NCI-H2029 treated with DMSO at 0.1 percent for 48 hours (cell line): ENCODE data around the gene SLC25A14.
A peak's percentile ranks its signal among the peaks of the same experiment; 100 is the strongest.

Experiments used
- DNase-seq: peaks from one replicate; lab custom pipeline; 2025; lab: John Stamatoyannopoulos, UW

SLC25A14 gene

GRCh38 chrX:130385520-130385919 is 45.8 kb downstream of the SLC25A14 start, which contains the start of gene GPR119:
GPR119 (minus strand) TSS chrX:130385674; CDS start chrX:130385447, 227 bp downstream.
- DNase-seq: no peak

DNA sequence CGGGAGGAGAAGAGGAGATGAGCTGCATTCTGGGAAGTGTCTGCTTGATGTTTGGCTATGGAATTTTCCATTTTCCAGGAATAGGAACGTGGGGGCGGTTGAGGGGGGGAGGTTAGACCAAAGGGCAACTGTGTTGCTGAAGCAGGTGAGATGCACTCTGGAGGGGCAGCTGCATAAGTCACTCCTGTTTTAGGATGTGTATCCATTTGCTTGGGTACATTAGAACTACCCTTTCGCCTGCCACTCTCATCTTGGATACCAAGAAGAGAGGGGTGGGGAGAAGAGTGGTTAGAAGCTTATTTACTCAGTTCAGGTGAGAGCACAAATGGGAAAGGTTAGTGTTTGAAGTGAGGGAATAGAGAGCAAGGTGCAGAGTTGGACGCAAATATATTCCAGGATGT is 46.7 kb downstream of the SLC25A14 start:
- no peak for DNase-seq

DNA sequence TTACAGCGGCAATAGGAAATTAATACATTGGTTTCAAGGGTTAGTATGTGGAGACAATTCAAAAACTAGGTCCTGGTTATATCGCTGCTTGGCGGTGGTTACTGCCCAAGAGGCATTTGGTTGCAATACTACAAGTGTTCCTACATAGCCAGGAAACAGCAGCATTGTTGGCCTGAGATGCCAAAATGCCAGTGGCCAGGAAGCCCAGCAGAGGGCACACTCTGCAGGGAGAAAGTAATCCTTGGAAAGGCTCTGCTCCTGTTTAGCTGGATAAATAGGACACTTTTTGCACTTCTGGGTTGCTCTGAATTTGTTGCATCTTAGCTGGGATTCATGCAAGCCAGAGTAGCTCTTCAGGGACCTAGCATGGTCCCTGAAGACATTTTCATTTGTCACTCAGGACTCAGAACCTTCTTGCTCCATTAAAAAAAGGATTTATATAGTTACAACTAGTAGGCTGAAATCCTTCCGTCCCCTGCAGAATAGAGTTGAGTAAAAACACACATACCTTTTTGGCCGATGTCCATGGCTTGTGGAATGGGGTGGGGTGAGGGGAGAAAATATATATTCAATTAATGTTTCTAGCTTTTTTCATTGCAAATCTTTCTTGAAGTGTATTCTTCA is 53.8 kb downstream of the SLC25A14 start:
- DNase-seq: no peak

GRCh38 chrX:130395341-130395740 is 55.6 kb downstream of the SLC25A14 start:
- DNase-seq: no peak

DNA sequence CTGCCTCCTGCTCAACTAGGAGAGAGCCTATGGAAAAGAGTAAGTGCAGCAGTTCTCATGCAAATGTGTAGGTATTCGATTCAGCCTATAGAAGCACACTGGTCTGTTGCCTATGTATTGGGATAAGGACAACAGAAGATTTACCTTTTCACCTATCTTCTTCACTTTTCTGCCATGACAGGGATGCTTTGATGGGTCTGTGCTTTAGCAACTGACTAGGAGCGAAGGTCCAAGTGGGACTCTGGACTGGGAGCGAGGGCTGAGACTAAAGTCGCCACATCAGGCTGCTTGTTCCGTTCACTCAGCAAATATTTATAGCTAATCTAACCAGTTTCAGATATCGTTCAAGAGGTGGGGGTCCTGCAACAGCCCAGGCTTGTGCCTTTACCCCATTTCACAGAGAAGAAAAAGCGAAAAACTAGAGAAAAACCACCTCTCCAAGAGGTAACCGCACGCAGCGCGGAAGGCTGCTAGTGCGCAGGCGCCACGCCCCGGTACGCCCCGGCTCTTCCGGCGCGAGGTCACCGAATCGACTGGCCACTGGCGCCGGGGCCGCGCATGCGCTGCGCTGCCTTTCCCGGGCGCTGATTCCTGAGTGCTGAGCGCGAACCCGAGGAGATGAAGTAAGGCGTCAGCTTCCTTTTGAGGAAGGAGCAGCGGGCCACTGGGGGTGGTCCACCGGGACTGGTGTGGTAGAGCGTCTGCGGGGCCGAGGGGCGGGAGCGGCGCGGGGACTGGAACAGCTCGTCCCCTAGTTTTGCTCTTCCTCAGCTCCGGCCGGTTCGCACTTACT is 61.9 kb downstream of the SLC25A14 start, which contains the start of gene RBMX2:
Gene RBMX2, plus strand, starts transcription at position 573 of the 793 bp plus-strand sequence. Its CDS starts 46 bp downstream, at position 619.
- DNase-seq: peak; percentile 33

- DNase-seq: no peak
Observed at GRCh38 chrX:130402208-130402684, 62.5 kb downstream of the SLC25A14 start.

GRCh38 chrX:130413415-130413814 is 73.7 kb downstream of the SLC25A14 start:
- no peak for DNase-seq

DNA sequence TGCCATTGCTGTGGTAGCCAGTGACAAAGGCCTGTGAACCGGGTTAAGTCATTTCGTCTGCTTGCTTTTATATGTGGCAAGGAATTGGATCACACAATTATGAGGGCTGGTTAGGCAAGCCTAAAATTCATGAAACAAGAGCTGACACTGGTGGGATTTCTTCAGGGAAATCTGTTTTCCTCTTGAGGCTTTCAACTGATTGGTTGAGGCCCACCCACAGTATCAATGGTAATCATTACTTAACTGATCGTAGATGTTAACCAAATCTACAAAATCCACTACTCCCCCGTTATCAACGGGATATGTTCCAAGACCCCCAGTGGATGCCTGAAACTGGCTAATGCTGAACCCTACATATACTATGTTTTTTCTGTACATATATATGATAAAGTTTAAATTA is 75.1 kb downstream of the SLC25A14 start:
- DNase-seq: no peak

- DNase-seq: no peak
Observed at GRCh38 chrX:130415201-130415600, 75.5 kb downstream of the SLC25A14 start.

DNA sequence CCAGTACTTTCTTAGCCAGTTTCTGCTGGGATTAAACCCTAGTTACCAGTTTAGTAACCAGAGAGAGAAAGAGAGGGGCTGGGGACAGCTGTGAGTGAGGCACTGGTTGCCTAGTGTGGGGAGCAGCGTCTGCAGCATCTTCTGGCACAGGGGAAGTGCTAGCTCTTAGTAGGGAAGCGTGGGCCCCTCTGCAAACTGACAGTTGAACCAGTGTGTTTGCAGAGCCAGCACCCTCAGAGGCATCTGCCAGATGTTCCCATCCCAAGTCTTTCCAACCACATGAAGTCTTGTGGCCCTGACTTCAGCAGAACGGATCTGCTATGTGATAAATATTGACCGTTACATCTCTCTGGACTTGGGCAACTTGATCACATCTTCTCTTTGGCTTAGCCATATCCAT is 77.1 kb downstream of the SLC25A14 start:
- no peak for DNase-seq

GRCh38 chrX:130418066-130418465 is 78.3 kb downstream of the SLC25A14 start:
- DNase-seq: no peak

GRCh38 chrX:130418740-130419139 is 79.0 kb downstream of the SLC25A14 start:
- DNase-seq: no peak

DNA sequence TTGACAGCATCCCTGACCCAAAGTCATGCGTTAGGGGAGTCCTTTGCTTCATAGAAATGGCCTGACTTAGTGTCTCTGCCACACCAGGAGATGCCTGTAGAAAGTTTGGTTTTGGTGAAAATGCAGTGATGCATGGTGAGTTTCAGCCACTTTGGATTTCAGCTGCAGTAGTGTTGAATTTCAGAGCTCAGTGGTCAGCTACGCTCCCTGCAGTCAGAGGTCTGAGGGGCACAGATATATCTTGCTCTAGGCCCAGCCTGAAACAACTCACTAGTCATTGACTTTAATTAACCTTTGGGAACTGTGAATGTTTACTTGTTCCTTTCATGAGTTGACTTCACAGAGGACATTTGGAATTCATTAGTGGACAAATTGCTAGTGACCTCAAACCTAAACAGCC is 79.5 kb downstream of the SLC25A14 start:
- DNase-seq: no peak
